Activated CD8-positive, alpha-beta T cell treated with anti-CD3 and anti-CD28 coated beads, Interleukin-2, amount 10 ng/mL, durations not matched to agents 7 days and 5 days (primary cell): ENCODE measurements around the gene PSMA3. TPM values are rescaled to one million over a fixed set of nuclear protein-coding genes. Genes with fewer than 3 reads are reported as not detected.

Experiments used
- ATAC-seq: fragments of 150-1000 bp; cut with Tn5 transposase; one replicate; pipeline ENCODE4 v1.10.0; 2021; ENCODE audit warnings: moderate library complexity
- CTCF ChIA-PET: fragments of 350-600 bp; sonication (Branson Sonifier 250); formaldehyde crosslinking; loops from one replicate; lab custom pipeline; 2021; ENCODE audit warnings: antibody characterized with exemption; lab: Charles Lee
- POLR2A ChIA-PET: fragments of 350-600 bp; sonication (Branson Sonifier 250); formaldehyde crosslinking; loops from one replicate; lab custom pipeline; 2021; ENCODE audit warnings: antibody characterized with exemption; lab: Charles Lee
- DNase-seq: peaks from one replicate; pipeline ENCODE4 v3.0.0-alpha.2; 2020
- H3K27ac Mint-ChIP-seq: one replicate; pipeline ENCODE4 v1.8.0; 2021; ENCODE audit warnings: mild to moderate bottlenecking, mixed read lengths
- H3K27me3 Mint-ChIP-seq: one replicate; pipeline ENCODE4 v1.8.0; 2021; ENCODE audit warnings: low read depth, mixed read lengths
- H3K36me3 Mint-ChIP-seq: one replicate; pipeline ENCODE4 v1.8.0; 2021; ENCODE audit warnings: low read depth, mixed read lengths
- H3K4me1 Mint-ChIP-seq: one replicate; pipeline ENCODE4 v1.8.0; 2021; ENCODE audit warnings: low read depth, mixed read lengths
- H3K4me3 Mint-ChIP-seq: one replicate; pipeline ENCODE4 v1.8.0; 2021; ENCODE audit warnings: mild to moderate bottlenecking, mixed read lengths
- H3K9me3 Mint-ChIP-seq: one replicate; pipeline ENCODE4 v1.8.0; 2022; ENCODE audit warnings: mixed read lengths; ENCODE audit not compliant: insufficient read depth
- total RNA-seq, 2 experiments: library from RNA; stranded (reverse); gene quantifications; one replicate each; pipeline ENCODE4 v1.2.3, GENCODE V29; 2021

Gene PSMA3
- total RNA-seq, 2 experiments from 2014 or later = 257 to 275 TPM

DNA sequence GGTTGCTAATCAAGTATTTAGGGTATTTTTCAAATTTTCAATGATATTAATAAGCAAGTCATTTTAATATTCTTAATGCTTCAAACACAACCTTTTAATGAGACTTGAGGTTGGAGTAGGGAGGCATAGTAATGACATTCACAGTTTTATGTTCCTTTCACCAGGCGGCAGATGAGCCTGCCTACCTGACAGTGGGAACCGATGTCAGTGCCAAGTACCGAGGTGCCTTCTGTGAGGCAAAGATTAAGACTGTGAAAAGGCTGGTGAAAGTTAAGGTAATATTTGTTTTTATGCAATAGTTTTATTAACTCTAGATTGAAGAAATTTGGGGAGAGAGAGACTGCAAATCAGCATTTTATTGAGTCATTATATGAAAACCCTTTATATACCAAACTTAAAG is 56.8 kb downstream of the PSMA3 start:
- POLR2A ChIA-PET = interaction anchor here (4.7 kb wide), 1 partner anchor 126 kb away, joined by 47 read pairs; the partner anchor contains the start of genes KIAA0586 and TIMM9
- peaks cover 39% of the 10 kb centered on the region for H3K36me3 Mint-ChIP-seq
- CTCF ChIA-PET = no interaction called here
- no peak overlapping the region for H3K4me3 Mint-ChIP-seq
- no peak overlapping the region for H3K27ac Mint-ChIP-seq
- H3K9me3 Mint-ChIP-seq = no peaks in the 10 kb centered on the region
- no peak for DNase-seq
- H3K4me1 Mint-ChIP-seq = peaks cover 12% of the 10 kb centered on the region
- no peak for ATAC-seq
- H3K27me3 Mint-ChIP-seq = no peaks in the 10 kb centered on the region

GRCh38 chr14:58305730-58306129 is 61.1 kb downstream of the PSMA3 start:
- Mint-ChIP-seq H3K4me3 (no peak overlapping the region), H3K27ac (no peak overlapping the region), H3K9me3 (no peaks in the 10 kb centered on the region), H3K36me3 (peaks cover 49% of the 10 kb centered on the region), H3K27me3 (no peaks in the 10 kb centered on the region), H3K4me1 (peaks cover 5% of the 10 kb centered on the region)
- ChIA-PET POLR2A (no interaction called here), CTCF (no interaction called here)
- ATAC-seq (no peak), DNase-seq (no peak)

- ChIA-PET POLR2A (interaction anchor here (2.2 kb wide), 1 partner anchor 10 kb away, joined by 12 read pairs; the partner anchor contains the start of gene ARID4A), CTCF (interaction anchor here (1.0 kb wide), 1 partner anchor 10 kb away, joined by 3 read pairs; the partner anchor contains the start of gene ARID4A)
- no peaks in the 10 kb centered on the region for H3K27me3 Mint-ChIP-seq
- no peak for DNase-seq
- H3K36me3 Mint-ChIP-seq = peaks cover 45% of the 10 kb centered on the region
- no peak overlapping the region for H3K27ac Mint-ChIP-seq
- no peaks in the 10 kb centered on the region for H3K9me3 Mint-ChIP-seq
- no peaks in the 10 kb centered on the region for H3K4me1 Mint-ChIP-seq
- ATAC-seq = no peak
- H3K4me3 Mint-ChIP-seq = no peak overlapping the region
These were observed 63.1 kb downstream of the PSMA3 start for GRCh38 chr14:58307597-58308316.

- POLR2A ChIA-PET = no interaction called here
- no peaks in the 10 kb centered on the region for H3K9me3 Mint-ChIP-seq
- H3K36me3 Mint-ChIP-seq = peaks cover 44% of the 10 kb centered on the region
- H3K4me1 Mint-ChIP-seq = no peaks in the 10 kb centered on the region
- H3K27ac Mint-ChIP-seq = no peak overlapping the region
- ATAC-seq = no peak
- no peak for DNase-seq
- H3K4me3 Mint-ChIP-seq = no peak overlapping the region
- CTCF ChIA-PET = no interaction called here
- no peaks in the 10 kb centered on the region for H3K27me3 Mint-ChIP-seq
These were observed 64.4 kb downstream of the PSMA3 start for GRCh38 chr14:58309086-58309485.

- Mint-ChIP-seq H3K4me3 (no peak overlapping the region), H3K27me3 (no peaks in the 10 kb centered on the region), H3K9me3 (no peaks in the 10 kb centered on the region), H3K27ac (no peak overlapping the region), H3K36me3 (peaks cover 30% of the 10 kb centered on the region), H3K4me1 (no peaks in the 10 kb centered on the region)
- DNase-seq (no peak), ATAC-seq (no peak)
- CTCF ChIA-PET = no interaction called here
- POLR2A ChIA-PET = interaction anchor here (0.6 to 3.5 kb wide), 3 partner anchors 14 to 52 kb away, joined by 3 to 15 read pairs (median 7); partner anchors contain the start of gene ARID4A
These were observed 69.1 kb downstream of the PSMA3 start for GRCh38 chr14:58313699-58314098.

DNA sequence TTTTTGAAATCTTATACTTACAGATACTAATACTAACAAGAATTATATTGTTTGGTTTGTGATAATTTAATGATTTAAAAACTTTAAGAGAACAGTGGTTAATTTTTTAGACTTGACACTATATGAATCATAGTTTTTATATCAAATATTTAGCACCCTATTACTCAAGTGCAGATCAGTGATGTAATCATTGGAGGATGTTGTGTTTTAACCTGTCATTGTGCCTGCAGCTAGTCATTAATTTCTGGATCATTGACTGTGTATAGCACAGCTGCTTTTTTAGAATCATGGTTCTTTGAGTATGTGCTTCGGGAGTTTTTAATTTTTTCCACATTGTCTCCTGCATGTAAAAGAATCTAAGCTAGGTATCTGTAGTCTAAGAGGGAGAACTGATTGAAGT is 71.0 kb downstream of the PSMA3 start:
- Mint-ChIP-seq H3K4me1 (no peaks in the 10 kb centered on the region), H3K27ac (no peak overlapping the region), H3K9me3 (no peaks in the 10 kb centered on the region), H3K4me3 (no peak overlapping the region), H3K27me3 (no peaks in the 10 kb centered on the region), H3K36me3 (peaks cover 27% of the 10 kb centered on the region)
- ChIA-PET CTCF (no interaction called here), POLR2A (interaction anchor here (0.5 kb wide), 1 partner anchor 112 kb away, joined by 3 read pairs; the partner anchor contains the start of genes KIAA0586 and TIMM9)
- no peak for ATAC-seq
- DNase-seq = no peak

Other genes with a start within 250 kb of the PSMA3 start
- gene ARMH4, start 92.6 kb upstream of the PSMA3 start, total RNA-seq = not detected
- gene ACTR10, start 44.7 kb upstream of the PSMA3 start, total RNA-seq = 10 to 100 TPM; 49.5 to 53.4 TPM
- 10 to 100 TPM; 27.0 to 28.0 TPM for gene ARID4A, start 53.7 kb downstream of the PSMA3 start, total RNA-seq
- not detected for gene TOMM20L, start 151.1 kb downstream of the PSMA3 start, total RNA-seq
- 10 to 100 TPM; 34.6 to 37.7 TPM for gene TIMM9, start 182.7 kb downstream of the PSMA3 start, total RNA-seq
- 10 to 100 TPM; 24.9 to 27.0 TPM for gene KIAA0586, start 182.9 kb downstream of the PSMA3 start, total RNA-seq